Keratinocyte (primary cell): ENCODE data around the gene PTPRN2. TPM values are rescaled to one million over a fixed set of nuclear protein-coding genes. Genes with fewer than 3 reads are reported as not detected.

ENCODE experiments used
- DNase-seq: peaks from one replicate; pipeline ENCODE4 v3.0.0-alpha.2; 2011; ENCODE audit warnings: low read depth, missing footprints, low spot score
- FAIRE-seq: peaks from 2 replicates; lab custom pipeline; 2011; peaks lifted over from hg19 to GRCh38; lab: Jason Lieb, UNC
- H2AFZ ChIP-seq: 2 replicates; pipeline ENCODE4 v1.6.0; 2012; ENCODE audit warnings: low read length, control low read depth, inconsistent platforms; ENCODE audit not compliant: control insufficient read depth
- H3K27ac ChIP-seq: 2 replicates; pipeline ENCODE4 v1.5.1; 2011; ENCODE audit warnings: low read length; ENCODE audit not compliant: control insufficient read depth, insufficient read depth
- H3K27me3 ChIP-seq: 3 replicates; pipeline ENCODE4 v1.6.0; 2011; ENCODE audit warnings: low read length; ENCODE audit not compliant: control insufficient read depth, insufficient read depth; ENCODE audit errors: extremely low read depth
- H3K36me3 ChIP-seq, 2 experiments: 2 replicates in 1 of 2; 3 replicates in 1 of 2; pipeline ENCODE4 v1.5.1; 2011; ENCODE audit warnings: low read length in 2 of 2, mild to moderate bottlenecking in 1 of 2; ENCODE audit not compliant: control insufficient read depth in 2 of 2, insufficient read depth in 2 of 2; ENCODE audit errors: extremely low read depth in 1 of 2
- H3K4me1 ChIP-seq: 3 replicates; pipeline ENCODE4 v1.5.1; 2011; ENCODE audit warnings: low read length; ENCODE audit not compliant: control insufficient read depth, insufficient read depth; ENCODE audit errors: extremely low read depth
- H3K4me2 ChIP-seq: 3 replicates; pipeline ENCODE4 v1.6.0; 2011; ENCODE audit warnings: low read depth, low read length; ENCODE audit not compliant: control insufficient read depth, insufficient read depth; ENCODE audit errors: extremely low read depth
- H3K4me3 ChIP-seq, 3 experiments: fragments of 200-600 bp in 1 of 3; sonication (generic) in 1 of 3; 2 replicates in 2 of 3; 3 replicates in 1 of 3; pipeline ENCODE4 v1.5.1; 2011 to 2016; ENCODE audit warnings: low read length in 3 of 3, mild to moderate bottlenecking in 3 of 3, control low read depth in 2 of 3, inconsistent platforms in 1 of 3, low read depth in 1 of 3, mixed read lengths in 1 of 3, mixed run types in 1 of 3, moderate library complexity in 1 of 3; ENCODE audit not compliant: control insufficient read depth in 2 of 3, insufficient read depth in 2 of 3; ENCODE audit errors: extremely low read depth in 1 of 3
- H3K79me2 ChIP-seq: 2 replicates; pipeline ENCODE4 v1.6.0; 2012; ENCODE audit warnings: low read length; ENCODE audit not compliant: control insufficient read depth, insufficient read depth
- H3K9ac ChIP-seq: 3 replicates; pipeline ENCODE4 v1.6.0; 2011; ENCODE audit warnings: low read length; ENCODE audit not compliant: control insufficient read depth, insufficient read depth; ENCODE audit errors: extremely low read depth
- H3K9me1 ChIP-seq: 3 replicates; pipeline ENCODE4 v1.6.0; 2011; ENCODE audit warnings: low read length; ENCODE audit not compliant: control insufficient read depth, insufficient read depth; ENCODE audit errors: extremely low read depth
- H3K9me3 ChIP-seq: 2 replicates; pipeline ENCODE4 v1.5.1; 2012; ENCODE audit warnings: low read depth, low read length; ENCODE audit not compliant: control insufficient read depth
- H4K20me1 ChIP-seq: 3 replicates; pipeline ENCODE4 v1.6.0; 2011; ENCODE audit warnings: low read length; ENCODE audit not compliant: control insufficient read depth, insufficient read depth; ENCODE audit errors: extremely low read depth
- EZH2 ChIP-seq: IDR thresholded peaks from one replicate; pipeline ENCODE4 v1.6.1; 2012; ENCODE audit warnings: inconsistent platforms, mild to moderate bottlenecking, low read length, moderate library complexity
- dilution Hi-C: fragments of 300-500 bp; cut with MboI; formaldehyde crosslinking; loops from one replicate; pipeline ENCODE4 v1.7.0; 2020; ENCODE audit warnings: low sequenced_read_pairs; ENCODE audit not compliant: extremely low pct_ligation_motif_present
- polyA plus RNA-seq, 5 experiments: library from polyadenylated mRNA; depleted of rRNA in 3 of 5; stranded (reverse) in 3 of 5; stranded (forward) in 1 of 5; unstranded in 1 of 5; fragments of >200 nt; gene quantifications; 1 replicate in 1 of 5; 2 replicates in 3 of 5; 3 replicates in 1 of 5; pipeline versions ENCODE4 v1.2.1 to v1.2.3, GENCODE V29; 2011 to 2012; ENCODE audit warnings: missing spikeins in 2 of 5, low read depth in 1 of 5, low replicate concordance in 1 of 5
- TF ChIP-seq, protein P1 (sequence below), 3 experiments: IDR thresholded peaks in 1 of 3; conservative IDR thresholded peaks in 1 of 3; optimal IDR thresholded peaks in 1 of 3; 2 replicates in 2 of 3; 3 replicates in 1 of 3; pipeline versions ENCODE3 to v1.5.1; 2011; ENCODE audit warnings: low read length in 3 of 3, mild to moderate bottlenecking in 3 of 3, moderate library complexity in 2 of 3, control low read depth in 1 of 3, inconsistent platforms in 1 of 3; ENCODE audit not compliant: insufficient read depth in 2 of 3; ENCODE audit errors: extremely low read depth in 1 of 3

PTPRN2 gene
- polyA plus RNA-seq, 1 donor (not counting 4 experiments of a cell fraction or from before 2014, with no cell fraction given) = not detected

DNA sequence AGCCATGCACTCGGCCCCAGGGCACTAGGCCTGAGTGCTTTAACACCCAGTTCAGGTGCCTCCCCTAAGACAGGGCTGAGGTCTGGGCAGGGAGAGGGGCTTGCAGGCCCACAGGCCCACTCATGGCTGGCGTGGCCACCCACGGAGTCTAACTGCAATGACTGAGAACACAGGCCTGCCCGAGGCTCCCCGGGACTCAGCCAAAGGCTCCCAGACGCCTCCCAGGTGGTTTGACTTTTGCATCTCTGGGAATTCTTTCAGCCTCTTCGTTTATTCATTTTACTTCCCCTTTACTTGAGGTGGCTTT, 37.3 kb downstream of the PTPRN2 start:
- no peak for DNase-seq
- H3K27me3 ChIP-seq = no peaks in the 10 kb centered on the region
- dilution Hi-C loops = no loop called here

DNA sequence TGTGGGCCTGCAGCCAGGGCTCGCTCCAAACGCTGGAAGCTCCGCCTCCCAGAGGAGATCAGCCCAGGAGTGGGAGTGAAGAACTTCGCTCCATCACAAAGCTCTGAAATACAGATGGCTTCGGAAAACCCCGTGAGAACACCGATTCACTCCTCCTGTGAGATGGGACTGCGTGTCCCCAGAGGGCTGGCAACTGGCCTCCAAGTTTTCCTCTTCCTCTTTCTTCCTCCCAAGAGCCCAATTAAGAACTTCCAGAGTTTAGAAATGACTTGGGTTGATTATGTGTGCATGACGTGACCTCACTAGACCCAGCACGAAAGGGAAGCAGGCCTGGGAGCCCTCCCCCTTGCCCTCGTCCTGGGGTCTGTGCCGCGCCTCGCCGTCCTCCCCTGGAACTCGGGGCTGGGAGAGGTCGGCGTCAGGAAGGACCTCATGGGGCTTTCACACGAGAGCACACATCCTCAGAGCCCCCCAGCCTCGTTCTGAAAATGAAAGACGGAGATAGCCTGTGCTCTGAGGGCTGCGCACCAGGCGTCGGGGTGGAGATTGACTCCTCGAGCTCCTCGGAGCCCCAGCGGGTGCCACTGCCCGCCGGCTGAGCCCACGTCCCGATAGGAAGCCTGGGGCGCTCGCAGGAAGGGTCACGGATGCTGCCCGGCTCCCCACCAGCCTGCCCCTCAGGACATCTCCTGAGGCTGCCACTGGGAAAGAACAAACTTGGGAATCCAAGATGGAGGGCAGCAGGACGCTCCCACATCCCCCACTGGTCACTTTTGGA, 37.8 kb downstream of the PTPRN2 start:
- Histone ChIP-seq H3K9me3 (peaks cover 9% of the 10 kb centered on the region), H3K4me2 (no peak overlapping the region)

More for the DNA sequence above, 37.3 kb downstream of the PTPRN2 start:
- no peaks in the 10 kb centered on the region for H3K36me3 ChIP-seq
- H3K4me1 ChIP-seq = no peaks in the 10 kb centered on the region
- no peak overlapping the region for H3K4me2 ChIP-seq
- peaks cover 9% of the 10 kb centered on the region for H3K9me3 ChIP-seq
- no peaks in the 10 kb centered on the region for H4K20me1 ChIP-seq
- no peak for TF ChIP-seq EZH2
- TF ChIP-seq, protein P1, sequence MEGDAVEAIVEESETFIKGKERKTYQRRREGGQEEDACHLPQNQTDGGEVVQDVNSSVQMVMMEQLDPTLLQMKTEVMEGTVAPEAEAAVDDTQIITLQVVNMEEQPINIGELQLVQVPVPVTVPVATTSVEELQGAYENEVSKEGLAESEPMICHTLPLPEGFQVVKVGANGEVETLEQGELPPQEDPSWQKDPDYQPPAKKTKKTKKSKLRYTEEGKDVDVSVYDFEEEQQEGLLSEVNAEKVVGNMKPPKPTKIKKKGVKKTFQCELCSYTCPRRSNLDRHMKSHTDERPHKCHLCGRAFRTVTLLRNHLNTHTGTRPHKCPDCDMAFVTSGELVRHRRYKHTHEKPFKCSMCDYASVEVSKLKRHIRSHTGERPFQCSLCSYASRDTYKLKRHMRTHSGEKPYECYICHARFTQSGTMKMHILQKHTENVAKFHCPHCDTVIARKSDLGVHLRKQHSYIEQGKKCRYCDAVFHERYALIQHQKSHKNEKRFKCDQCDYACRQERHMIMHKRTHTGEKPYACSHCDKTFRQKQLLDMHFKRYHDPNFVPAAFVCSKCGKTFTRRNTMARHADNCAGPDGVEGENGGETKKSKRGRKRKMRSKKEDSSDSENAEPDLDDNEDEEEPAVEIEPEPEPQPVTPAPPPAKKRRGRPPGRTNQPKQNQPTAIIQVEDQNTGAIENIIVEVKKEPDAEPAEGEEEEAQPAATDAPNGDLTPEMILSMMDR (optimal IDR thresholded peaks at IDR 0.05 in 1 of 3, IDR thresholded peaks at IDR 0.05 in 1 of 3, conservative IDR thresholded peaks at IDR 0.05 in 1 of 3; ENCODE audit: extremely low read depth in 1 of 3, insufficient read depth in 2 of 3, low read length in 3 of 3) = no peak
- H3K27ac ChIP-seq = no peak overlapping the region
- H3K9ac ChIP-seq = no peak overlapping the region
- H3K4me3 ChIP-seq = no peak overlapping the region
- no peaks in the 10 kb centered on the region for H3K9me1 ChIP-seq
- no peak overlapping the region for H2AFZ ChIP-seq
- FAIRE-seq = no peak
- no peaks in the 10 kb centered on the region for H3K79me2 ChIP-seq

More for the DNA sequence above, 37.8 kb downstream of the PTPRN2 start:
- Histone ChIP-seq H3K9ac (no peak overlapping the region), H3K4me3 (no peak overlapping the region), H2AFZ (no peak overlapping the region), H3K27ac (no peak overlapping the region), H3K36me3 (no peaks in the 10 kb centered on the region), H4K20me1 (no peaks in the 10 kb centered on the region), H3K27me3 (no peaks in the 10 kb centered on the region), H3K79me2 (no peaks in the 10 kb centered on the region), H3K9me1 (no peaks in the 10 kb centered on the region), H3K4me1 (no peaks in the 10 kb centered on the region)
- dilution Hi-C loops = no loop called here
- no peak for DNase-seq
- TF ChIP-seq, protein P1 (optimal IDR thresholded peaks at IDR 0.05 in 1 of 3, IDR thresholded peaks at IDR 0.05 in 1 of 3, conservative IDR thresholded peaks at IDR 0.05 in 1 of 3; ENCODE audit: extremely low read depth in 1 of 3, insufficient read depth in 2 of 3, low read length in 3 of 3) = no peak
- no peak for TF ChIP-seq EZH2
- FAIRE-seq = no peak
